Pancreas (tissue), 10 donors: Measurements from ENCODE around the gene KRTAP16-1. TPM values are rescaled to one million over a fixed set of nuclear protein-coding genes. Genes with fewer than 3 reads are reported as not detected.
A peak's percentile ranks its signal among the peaks of the same experiment; 100 is the strongest.

ENCODE experiments used
- ATAC-seq, 4 donors: fragments of 200-7000 bp; cut with Tn5 transposase; one replicate each; pipeline versions ENCODE4 v1.8.0 to v1.9.1; 2020; ENCODE audit warnings: mild to moderate bottlenecking in 4 of 4, moderate library complexity in 4 of 4
- DNase-seq, 6 donors: peaks; one replicate each; pipeline ENCODE4 v3.0.0-alpha.2; 2020
- FAIRE-seq: peaks from 2 replicates; lab custom pipeline; 2012; peaks lifted over from hg19 to GRCh38; lab: Jason Lieb, UNC
- H3K27ac ChIP-seq, 4 donors: fragments of 200-600 bp; sonication (generic); 1 replicate in 3 of 4; 2 replicates in 1 of 4; pipeline versions ENCODE4 v1.5.0 to v1.8.0; 2020
- H3K27me3 ChIP-seq, 4 donors: fragments of 200-600 bp; one replicate each; pipeline ENCODE4 v1.8.0; 2021
- H3K36me3 ChIP-seq, 3 donors: fragments of 200-600 bp; sonication (generic) in 1 of 3; one replicate each; pipeline versions ENCODE4 v1.5.0 to v1.8.0; 2020 to 2021
- H3K4me1 ChIP-seq, 3 donors: fragments of 200-600 bp; one replicate each; pipeline ENCODE4 v1.8.0; 2021
- H3K4me3 ChIP-seq, 4 donors: fragments of 200-600 bp; sonication (generic) in 2 of 4; one replicate each; pipeline versions ENCODE4 v1.5.0 to v1.8.0; 2020 to 2021
- H3K9me3 ChIP-seq, 4 donors: fragments of 200-600 bp; one replicate each; pipeline ENCODE4 v1.8.0; 2021
- WGBS, 2 donors: extraction: QIAGEN DNeasy Blood & Tissue Kit; methylation state at CpG; one replicate each; pipeline ENCODE4 v1.1.7; 2013; 5-methylcytosine and 5-hydroxymethylcytosine counted together
- intact Hi-C, 3 donors: fragments of 100-400 bp; cut with DNase I; formaldehyde crosslinking; loops; one replicate each; pipeline versions ENCODE4 v1.11.1 to v1.14.2; 2022
- polyA plus RNA-seq, 2 donors: library from polyadenylated mRNA; stranded (reverse); fragments of 200-250 nt; gene quantifications; one replicate each; pipeline ENCODE4 v1.2.3, GENCODE V29; 2013
- total RNA-seq, 6 donors: library from RNA; stranded (reverse); fragmentation: NEBNext Ultra II Directional in 4 of 6; extraction: Animal tissue kit (Norgen Biotek cat#: 25700) in 4 of 6; gene quantifications; one replicate each; pipeline versions ENCODE4 v1.2.1 to v1.2.4, GENCODE V29; 2021 to 2023
- TF ChIP-seq, protein P1 (sequence below), 4 donors: fragments of 200-600 bp; sonication (generic) in 3 of 4; IDR thresholded peaks; one replicate each; pipeline versions ENCODE4 v1.5.0 to v1.8.0; 2021; ENCODE audit warnings: antibody characterized with exemption in 4 of 4
- donor health status: healthy with polysubstance abuse.
- donor health status: DM: no; HTN: no; CAD: no; lungs with moderate emphysema.
- donor health status: DM: no; HTN: no; CAD: no.
- donor health status: control.
- donor health status: control.
- donor health status: Bipolar disorder and iron deficiency.
- donor health status: DM: yes; HTN: yes; CAD: no.
- donor health status: DM: no; HTN: no; CAD: no.
- donor health status: DM: no; HTN: no; CAD: no.
- donor health status: DM: yes; HTN: yes; CAD: no.

The KRTAP16-1 gene
- total and polyA plus RNA-seq, 8 donors = not detected

DNA sequence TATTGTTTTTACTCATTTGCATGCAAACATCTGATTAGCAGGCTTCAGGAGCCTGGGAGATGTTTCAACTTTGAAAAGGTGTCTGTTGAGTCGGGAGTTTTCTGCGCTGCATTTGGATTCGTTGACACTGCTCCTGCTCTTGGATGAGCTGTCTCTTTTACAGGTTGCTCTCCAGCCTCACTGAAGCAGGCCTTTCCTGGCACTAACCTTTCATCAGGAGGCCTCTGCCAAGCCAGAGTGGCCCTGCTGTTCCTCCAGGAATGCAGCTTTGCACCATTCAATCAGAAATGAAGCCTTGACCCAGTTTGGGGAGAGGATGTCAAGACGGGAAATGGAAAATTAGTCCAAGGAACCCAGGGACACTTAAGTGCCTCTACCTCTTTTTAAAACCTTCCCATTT, 6.1 kb downstream of the KRTAP16-1 start:
- no peaks in the 10 kb centered on the region for H3K36me3 ChIP-seq
- no peaks in the 10 kb centered on the region for H3K4me1 ChIP-seq
- no peak overlapping the region for H3K4me3 ChIP-seq
- ATAC-seq (no peak), DNase-seq (no peak), FAIRE-seq (no peak)
- TF ChIP-seq, protein P1, sequence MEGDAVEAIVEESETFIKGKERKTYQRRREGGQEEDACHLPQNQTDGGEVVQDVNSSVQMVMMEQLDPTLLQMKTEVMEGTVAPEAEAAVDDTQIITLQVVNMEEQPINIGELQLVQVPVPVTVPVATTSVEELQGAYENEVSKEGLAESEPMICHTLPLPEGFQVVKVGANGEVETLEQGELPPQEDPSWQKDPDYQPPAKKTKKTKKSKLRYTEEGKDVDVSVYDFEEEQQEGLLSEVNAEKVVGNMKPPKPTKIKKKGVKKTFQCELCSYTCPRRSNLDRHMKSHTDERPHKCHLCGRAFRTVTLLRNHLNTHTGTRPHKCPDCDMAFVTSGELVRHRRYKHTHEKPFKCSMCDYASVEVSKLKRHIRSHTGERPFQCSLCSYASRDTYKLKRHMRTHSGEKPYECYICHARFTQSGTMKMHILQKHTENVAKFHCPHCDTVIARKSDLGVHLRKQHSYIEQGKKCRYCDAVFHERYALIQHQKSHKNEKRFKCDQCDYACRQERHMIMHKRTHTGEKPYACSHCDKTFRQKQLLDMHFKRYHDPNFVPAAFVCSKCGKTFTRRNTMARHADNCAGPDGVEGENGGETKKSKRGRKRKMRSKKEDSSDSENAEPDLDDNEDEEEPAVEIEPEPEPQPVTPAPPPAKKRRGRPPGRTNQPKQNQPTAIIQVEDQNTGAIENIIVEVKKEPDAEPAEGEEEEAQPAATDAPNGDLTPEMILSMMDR (IDR thresholded peaks at IDR 0.05) = no peak
- H3K9me3 ChIP-seq = no peaks in the 10 kb centered on the region
- 71 to 76% methylated on average over 4 of the region's 4 CpGs for WGBS, 2 donors
- H3K27me3 ChIP-seq = no peaks in the 10 kb centered on the region
- H3K27ac ChIP-seq = no peak overlapping the region
- intact Hi-C loops = no loop called here

GRCh38 chr17:41301916-41302901, 6.9 kb downstream of the KRTAP16-1 start, which contains the start of gene KRTAP29-1:
Gene KRTAP29-1, minus strand, starts transcription at chr17:41302851. Its CDS starts 0 bp downstream, at chr17:41302851.
- ATAC-seq (peak in 1 of 4 donors; percentile 49), DNase-seq (no peak), FAIRE-seq (no peak)
- intact Hi-C loops = no loop called here
- WGBS, 2 donors = 37 to 39% methylated on average over 11 of the region's 11 CpGs
- no peaks in the 10 kb centered on the region for H3K27me3 ChIP-seq
- no peak within 1 kb of the TSS for H3K4me3 ChIP-seq
- H3K27ac ChIP-seq = no peak within 1 kb of the TSS
- H3K4me1 ChIP-seq = no peaks in the 10 kb centered on the region
- TF ChIP-seq, protein P1 (IDR thresholded peaks at IDR 0.05) = no peak
- no peaks in the 10 kb centered on the region for H3K9me3 ChIP-seq
- H3K36me3 ChIP-seq = no peaks in the 10 kb centered on the region

DNA sequence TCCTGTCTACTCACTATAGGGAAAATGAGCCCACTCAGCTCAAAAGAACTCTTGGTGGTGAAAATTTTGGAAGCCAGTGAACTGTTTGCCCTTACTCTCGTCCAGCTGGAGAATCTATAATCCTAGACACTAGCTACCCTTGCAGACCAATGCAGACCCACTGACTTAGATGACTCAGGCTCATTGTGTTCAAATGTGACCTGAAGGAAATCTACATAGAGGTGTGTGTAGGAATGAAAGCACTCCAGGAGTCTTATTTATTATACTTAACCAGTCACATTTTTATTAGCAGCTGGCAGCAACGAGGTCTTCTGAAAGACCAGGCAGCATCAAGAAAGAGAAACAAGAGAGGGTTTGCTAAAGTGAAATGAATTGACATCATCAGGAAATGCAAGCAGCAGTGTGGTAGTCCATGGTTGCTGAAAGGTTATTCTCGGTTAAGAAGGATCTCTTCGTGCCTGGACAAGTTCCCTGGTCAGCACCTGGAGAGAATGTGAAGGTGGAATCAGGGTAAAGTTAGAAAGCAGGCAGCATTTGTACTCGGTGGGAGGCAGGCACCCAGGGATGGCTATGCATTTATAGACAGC, 7.8 kb downstream of the KRTAP16-1 start:
- no peaks in the 10 kb centered on the region for H3K27me3 ChIP-seq
- no peak overlapping the region for H3K4me3 ChIP-seq
- no peaks in the 10 kb centered on the region for H3K9me3 ChIP-seq
- ATAC-seq = no peak
- no peak overlapping the region for H3K27ac ChIP-seq
- TF ChIP-seq, protein P1 (IDR thresholded peaks at IDR 0.05) = no peak
- no peaks in the 10 kb centered on the region for H3K36me3 ChIP-seq
- no peak for FAIRE-seq
- H3K4me1 ChIP-seq = no peaks in the 10 kb centered on the region
- no peak for DNase-seq
- intact Hi-C loops = no loop called here
- 44 to 58% methylated on average over 5 of the region's 5 CpGs for WGBS, 2 donors

DNA sequence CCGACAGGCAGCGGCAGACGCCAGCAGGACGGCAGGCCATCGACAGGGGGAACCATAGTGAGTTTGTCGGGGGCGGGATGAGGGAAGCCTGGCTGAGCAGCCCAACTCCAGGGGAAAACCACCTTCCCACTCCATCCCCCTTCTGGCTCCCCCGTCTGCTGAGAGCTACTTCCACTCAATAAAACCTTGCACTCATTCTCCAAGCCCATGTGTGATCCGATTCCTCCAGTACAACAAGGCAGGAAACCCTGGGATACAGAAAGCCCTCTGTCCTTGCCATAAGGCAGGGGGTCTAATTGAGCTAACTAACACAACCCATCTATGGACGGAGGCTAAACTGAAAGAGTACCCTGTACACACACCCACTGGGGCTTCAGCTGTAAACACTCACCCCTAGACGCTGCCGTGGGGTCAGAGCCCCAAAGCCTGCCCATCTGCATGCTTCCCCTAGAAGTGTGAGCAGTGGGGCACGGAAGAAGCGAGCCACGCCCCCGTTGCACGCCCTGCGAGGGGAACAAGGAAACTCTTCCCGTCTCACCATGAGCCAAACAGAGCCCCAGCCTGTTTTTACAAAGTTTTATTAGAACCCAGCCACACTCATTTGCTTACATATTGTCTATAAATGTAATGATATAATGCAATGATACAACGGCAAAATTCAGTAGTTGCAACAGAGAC, 10.5 kb downstream of the KRTAP16-1 start:
- DNase-seq (no peak), ATAC-seq (no peak), FAIRE-seq (no peak)
- Histone ChIP-seq H3K36me3 (no peaks in the 10 kb centered on the region), H3K4me3 (no peak overlapping the region), H3K9me3 (no peaks in the 10 kb centered on the region), H3K4me1 (no peaks in the 10 kb centered on the region), H3K27me3 (no peaks in the 10 kb centered on the region), H3K27ac (no peak overlapping the region)
- TF ChIP-seq, protein P1 (IDR thresholded peaks at IDR 0.05) = no peak
- WGBS, 2 donors = 70 to 84% methylated on average over 20 of the region's 20 CpGs
- intact Hi-C loops = no loop called here
